HG03520 (cell line): ENCODE measurements around the gene CHID1.

Experiments used
- ATAC-seq: cut with Tn5 transposase; IDR thresholded peaks from one replicate; pipeline ENCODE4 v1.9.1; 2021; ENCODE audit warnings: mild to moderate bottlenecking, moderate library complexity; ENCODE audit not compliant: unreplicated experiment

CHID1 gene

DNA sequence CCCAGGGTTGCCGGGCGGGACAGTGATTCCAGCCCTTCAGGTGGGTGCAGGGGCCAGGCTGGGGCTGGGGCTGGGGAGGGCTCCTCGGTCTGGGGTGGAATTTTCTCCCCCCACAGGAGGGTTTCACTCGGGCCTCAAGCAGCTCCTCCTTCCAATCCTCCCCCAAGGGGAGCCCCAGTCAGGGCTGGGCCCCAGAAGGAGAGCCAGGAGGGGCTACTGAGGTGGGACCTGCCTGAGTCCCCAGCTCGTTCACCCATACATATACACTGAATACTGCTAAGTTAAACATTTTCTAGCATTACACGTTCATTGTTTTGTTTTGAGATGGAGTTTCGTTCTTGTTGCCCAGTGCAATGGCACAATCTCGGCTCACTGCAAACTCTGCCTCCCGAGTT is 84.4 kb downstream of the CHID1 start:
- no peak for ATAC-seq

DNA sequence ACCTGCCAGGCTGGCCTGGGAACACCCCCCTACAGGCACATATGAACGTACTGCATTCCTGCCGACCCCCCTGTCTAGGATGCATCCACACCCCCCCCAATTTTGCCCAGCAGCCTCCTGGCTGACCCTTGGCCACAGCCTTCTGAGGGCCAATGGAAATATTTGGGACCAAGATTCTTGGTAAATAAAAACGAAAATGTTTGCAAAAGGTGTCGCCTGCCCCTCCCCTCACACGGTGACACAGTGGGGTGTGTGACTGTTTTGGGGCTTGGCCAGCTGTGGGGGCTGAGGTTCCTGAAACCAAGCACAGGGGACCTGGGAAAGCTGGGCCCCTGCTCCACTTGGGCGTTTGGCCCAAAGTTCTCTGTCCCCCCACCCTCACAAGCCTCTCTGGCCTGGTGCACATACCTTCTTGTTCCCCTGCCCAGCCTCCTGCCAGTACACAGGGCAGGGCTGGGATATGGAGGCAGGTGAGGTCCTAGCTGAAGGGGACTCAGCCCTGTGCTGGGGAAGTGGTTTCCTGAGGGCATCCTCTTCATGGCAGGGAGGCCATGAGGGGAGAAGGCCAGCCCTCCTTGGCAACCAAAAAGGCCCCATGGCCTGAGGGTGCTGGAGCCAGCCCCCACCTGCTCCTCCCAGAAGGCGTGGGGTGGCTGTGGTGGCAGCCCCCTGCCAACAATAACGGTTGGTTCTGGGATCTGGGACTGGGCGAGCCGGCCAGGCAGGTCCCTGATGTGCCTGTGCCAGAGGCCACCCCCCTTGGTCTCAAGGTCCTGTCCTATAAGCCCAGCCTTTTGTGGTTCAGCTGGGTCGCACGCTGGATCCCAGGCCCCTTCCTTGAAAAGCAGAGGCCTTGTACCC is 85.0 kb downstream of the CHID1 start:
- no peak for ATAC-seq

DNA sequence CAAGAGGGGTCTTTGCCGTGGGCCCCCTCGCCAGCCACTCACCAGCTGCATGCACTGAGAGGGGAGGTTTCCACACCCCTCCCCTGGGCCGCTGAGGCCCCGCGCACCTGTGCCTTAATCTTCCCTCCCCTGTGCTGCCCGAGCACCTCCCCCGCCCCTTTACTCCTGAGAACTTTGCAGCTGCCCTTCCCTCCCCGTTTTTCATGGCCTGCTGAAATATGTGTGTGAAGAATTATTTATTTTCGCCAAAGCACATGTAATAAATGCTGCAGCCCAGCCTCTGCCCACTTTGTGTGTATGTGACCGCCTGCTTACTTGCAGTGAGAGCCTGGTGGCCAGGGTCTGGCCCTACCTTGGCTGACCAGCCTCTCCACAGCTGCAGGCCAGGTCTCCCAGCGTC is 85.7 kb downstream of the CHID1 start:
- no peak for ATAC-seq

DNA sequence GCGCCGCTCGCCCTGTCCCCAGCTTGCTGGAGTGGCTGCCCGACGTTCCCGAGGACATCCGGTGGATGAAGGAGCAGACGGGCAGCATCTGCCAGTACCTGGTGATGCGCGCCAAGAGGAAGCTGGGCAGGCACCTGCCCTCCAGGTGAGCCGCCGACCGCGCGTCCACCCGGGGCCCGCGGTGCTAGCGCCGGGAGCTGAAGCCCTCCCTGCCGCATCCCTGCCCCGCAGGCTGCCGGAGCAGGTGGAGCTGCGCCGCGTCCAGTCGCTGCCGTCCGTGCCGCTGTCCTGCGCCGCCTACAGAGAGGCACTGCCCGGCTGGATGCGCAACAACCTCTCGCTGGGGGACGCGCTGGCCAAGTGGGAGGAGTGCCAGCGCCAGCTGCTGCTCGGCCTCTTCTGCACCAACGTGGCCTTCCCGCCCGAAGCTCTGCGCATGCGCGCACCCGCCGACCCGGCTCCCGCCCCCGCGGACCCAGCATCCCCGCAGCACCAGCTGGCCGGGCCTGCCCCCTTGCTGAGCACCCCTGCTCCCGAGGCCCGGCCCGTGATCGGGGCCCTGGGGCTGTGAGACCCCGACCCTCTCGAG is 86.2 kb downstream of the CHID1 start:
- ATAC-seq: no peak

DNA sequence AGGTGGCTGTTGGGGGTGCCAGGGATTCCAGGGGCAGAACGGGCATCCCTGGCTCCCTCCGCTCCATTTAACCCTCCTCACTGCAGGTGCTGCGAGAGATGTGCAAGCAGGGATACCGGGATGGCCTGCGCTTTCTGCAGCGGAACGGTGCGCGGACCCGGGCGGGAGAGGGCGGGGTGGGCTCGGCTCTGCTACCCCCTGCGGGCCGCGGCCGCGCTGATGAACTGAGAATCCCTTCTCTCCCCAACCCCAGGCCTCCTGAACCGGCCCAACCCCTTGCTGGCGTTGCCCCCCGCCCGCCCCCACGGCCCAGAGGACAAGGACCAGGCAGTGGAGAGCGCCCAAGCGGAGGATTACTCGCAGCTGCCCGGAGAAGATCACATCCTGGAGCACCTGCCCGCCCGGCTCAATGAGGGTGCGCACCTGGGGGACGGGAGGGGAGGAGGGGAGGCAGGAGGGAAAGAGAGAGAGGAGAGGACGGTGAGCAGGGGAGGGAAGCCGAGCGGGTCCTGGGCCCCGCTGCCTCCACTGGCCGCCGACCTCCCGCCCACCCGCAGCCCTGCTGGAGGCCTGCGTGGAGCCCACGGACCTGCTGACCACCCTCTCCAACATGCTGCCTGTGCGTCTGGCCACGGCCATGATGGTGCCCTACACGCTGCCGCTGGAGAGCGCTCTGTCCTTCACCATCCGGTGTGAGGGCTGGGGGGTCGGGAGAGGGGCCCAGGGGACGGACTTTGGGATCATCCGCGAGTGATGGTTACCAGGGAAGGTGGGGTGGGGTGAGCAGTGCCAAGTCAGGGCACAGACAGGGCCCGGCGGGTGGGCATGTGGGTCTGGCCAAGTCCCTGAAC is 86.9 kb downstream of the CHID1 start:
- no peak for ATAC-seq

DNA sequence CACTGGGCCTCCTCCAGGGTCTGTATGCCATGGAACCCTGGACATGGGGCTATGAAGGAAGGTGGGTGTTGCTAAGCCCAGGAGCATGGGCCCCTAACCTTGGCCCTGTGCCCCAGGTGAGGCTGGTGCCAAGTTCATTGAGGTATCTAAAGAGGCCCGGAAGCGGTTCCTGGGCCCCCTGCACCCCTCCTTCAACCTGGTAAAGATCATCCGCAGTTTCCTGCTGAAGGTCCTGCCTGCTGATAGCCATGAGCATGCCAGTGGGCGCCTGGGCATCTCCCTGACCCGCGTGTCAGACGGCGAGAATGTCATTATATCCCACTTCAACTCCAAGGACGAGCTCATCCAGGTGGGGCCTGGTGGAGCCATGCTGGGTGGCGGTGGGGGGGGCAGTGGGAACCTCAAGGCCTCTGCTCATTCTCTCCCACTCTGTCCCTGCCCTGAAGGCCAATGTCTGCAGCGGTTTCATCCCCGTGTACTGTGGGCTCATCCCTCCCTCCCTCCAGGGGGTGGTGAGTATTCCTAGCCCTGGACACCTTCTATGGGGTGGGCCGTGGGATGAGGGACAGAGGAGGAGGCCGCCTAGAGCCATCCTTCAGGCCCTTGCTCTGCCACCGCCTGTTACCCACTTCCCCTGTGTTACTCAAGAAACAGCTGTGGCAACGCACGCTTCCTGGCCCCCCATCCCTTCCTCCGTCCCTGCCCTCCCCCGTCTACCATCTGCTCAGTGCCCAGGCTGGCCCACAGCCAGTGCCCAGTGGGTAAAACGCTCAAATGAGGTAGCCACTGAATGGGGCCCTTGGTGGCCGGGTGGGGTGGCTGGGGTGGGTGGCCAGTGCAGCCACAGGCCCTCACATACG is 88.9 kb downstream of the CHID1 start:
- ATAC-seq: no peak

DNA sequence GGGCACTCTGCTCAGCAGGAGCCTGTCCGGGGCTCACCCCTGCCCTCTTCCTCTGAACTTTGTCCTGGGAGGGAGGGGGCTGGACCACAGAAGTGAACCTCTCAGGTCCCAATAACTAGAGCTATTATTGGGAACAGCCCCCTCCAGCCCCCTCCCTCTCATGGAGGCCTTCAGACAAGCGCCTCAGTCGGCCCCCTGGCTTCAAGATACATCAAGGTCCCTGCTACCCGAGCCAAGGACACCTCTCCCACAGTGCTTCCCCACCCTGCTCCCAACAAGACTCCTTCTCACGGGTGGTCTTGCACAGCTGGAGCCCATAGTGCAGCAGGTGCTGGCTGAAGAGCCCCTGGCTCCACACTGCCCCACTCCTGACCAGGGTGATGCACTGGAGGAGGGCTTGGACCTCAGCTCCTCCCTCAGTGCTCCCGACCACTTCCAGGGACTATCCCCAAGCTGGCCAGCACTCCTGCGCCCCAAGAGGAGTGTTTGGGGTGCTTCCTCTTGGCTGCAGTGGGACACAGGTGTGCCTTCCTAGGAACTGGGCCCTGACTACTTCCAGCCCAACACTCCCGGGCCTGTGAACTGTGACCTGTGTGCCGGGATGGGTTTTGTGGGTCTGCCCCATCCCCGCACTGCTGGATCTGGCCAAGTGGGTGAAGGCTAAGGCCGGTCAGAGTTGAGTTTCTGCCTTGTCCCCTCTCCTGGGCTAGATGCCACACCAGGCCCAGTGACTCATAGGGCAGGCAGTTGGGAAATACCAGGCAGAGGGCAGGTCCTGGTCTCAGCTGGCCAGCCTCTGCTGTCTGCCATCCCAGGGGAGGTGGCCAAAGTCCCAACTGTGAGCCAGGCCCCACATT is 89.7 kb downstream of the CHID1 start:
- ATAC-seq: no peak

DNA sequence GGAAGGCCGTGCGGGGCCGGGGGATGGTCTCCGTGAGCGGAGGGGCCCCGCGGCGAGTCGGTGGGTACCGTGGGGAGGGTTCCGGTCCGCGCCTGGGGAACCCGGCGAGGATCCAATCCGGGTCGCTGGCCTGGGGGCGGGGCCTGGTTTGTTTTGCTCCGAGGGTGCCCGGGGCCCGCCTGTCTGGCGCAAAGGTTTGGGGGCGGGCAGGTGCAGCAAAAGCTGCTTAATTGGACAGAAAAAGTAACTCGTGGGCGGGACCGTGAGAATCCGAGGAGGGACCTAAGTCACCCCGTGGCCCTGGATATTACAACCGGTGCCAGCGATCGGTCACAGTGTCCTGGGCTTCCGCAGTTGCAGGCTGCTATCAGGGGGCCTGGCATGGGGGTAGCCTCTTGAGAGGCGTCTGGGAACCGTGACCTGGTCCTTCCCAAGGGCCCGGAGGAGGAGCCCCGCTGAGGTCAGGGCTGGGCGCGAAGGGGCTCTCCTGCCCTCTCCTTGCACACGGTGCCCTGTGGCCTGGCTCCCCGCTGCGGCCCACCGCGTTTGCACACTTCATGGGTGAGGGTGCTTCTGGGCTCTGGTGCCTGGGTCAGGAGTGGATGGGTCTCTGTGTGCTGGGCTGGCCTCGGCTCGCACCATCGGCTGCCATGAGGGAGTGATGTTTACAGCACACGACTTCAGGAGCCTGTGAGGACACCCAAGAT is 90.5 kb downstream of the CHID1 start:
- peak; percentile 40 for ATAC-seq

DNA sequence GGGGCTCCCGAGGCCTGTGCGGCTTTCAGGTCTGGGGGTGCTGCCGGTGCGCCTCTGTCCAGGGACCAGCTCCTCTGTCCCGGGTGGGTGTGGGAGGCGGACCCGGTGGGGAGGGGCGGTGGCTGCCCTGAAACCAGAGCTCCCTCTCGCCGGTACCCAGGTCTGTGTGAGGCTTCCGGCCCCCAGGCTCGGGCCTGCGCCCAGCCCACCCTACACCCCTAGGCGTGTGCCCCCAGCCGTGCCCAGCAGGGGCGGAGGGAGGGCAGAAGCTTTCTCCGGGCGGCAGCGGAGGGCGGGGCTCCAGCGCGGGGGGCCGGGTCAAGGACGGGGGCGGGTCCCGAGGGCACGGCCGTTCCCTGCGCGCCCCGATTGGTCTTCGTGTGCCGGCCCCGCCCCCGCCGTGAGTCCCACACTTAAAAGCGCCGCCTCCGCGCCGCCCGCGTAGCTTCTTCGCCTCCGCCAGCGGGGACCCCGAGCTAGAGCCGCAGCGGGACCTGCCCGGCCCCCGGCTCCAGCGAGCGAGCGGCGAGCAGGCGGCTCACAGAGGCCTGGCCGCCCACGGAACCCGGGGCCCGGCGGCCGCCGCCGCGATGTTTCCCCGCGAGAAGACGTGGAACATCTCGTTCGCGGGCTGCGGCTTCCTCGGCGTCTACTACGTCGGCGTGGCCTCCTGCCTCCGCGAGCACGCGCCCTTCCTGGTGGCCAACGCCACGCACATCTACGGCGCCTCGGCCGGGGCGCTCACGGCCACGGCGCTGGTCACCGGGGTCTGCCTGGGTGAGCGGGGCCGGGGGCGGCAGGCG is 91.3 kb downstream of the CHID1 start:
- ATAC-seq: peak; percentile 56

DNA sequence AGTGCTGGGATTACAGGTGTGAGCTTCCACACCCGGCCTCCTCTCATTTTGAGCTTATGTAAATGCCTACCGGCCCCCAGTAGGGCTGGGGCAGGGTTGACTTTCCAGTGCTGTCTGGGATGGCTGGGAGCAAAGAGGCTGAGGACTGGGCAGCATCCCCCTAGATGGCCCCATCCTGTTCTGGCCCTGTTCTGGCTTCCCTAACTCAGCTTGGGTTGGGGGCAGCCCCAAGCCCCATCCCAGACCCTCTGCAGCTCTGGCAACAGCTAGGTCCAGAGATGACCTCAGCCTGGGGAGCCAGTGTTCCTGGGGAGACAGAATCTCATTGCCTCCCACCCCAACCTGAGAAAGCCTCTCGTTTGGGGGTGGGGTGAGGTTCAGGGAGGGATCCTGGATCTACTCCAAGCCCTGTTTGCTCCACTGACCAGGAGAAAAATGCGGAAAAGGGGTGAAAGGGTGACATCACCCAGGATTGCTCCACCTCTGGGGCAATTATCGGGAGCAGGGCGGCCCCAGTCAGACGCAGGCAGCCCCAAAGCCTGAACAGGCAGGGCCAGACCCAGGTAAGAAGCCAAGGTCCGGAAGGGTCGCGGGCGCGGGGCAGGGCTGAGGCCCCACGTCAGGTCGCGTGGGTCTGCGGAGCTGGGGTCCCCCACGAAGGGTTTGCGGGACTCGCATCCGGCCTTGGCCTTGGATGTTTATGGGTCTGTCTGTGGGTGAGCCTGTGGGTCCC is 92.0 kb downstream of the CHID1 start, which contains the start of gene PNPLA2:
TSS of gene PNPLA2 (plus strand) at position 519 of the 733 bp plus-strand sequence. CDS start 805 bp downstream, outside the sequence.
- ATAC-seq: no peak
